ENCODE results near the gene PDIA5. TPM values are rescaled to one million over a fixed set of nuclear protein-coding genes. Genes with fewer than 3 reads are reported as not detected.

Gene PDIA5
- total RNA-seq, 1 experiment from 2014 or later: 24.3 TPM

- no peak overlapping the region for H3K4me3 Mint-ChIP-seq
- no peak overlapping the region for H2BK120ac ChIP-seq (ENCODE audit: low read depth, low read length, poor library complexity, severe bottlenecking)
- no peak for TF ChIP-seq CTCF (conservative IDR thresholded peaks at IDR 0.05)
- H2BK15ac ChIP-seq (ENCODE audit: low read depth, low read length): no peak overlapping the region
- no peaks in the 10 kb centered on the region for H3K9me3 Mint-ChIP-seq
- H4K91ac ChIP-seq (ENCODE audit: insufficient read length, low read depth, low read length): no peak overlapping the region
- no peak overlapping the region for H3K27ac Mint-ChIP-seq
- no peak overlapping the region for H2AFZ ChIP-seq (ENCODE audit: low read length)
- H3K27ac ChIP-seq (ENCODE audit: insufficient read length, low read depth, low read length): no peak overlapping the region
- H4K20me1 ChIP-seq (ENCODE audit: control insufficient read depth, insufficient read depth, insufficient read length): peaks cover 4% of the 10 kb centered on the region
- H3K18ac ChIP-seq (ENCODE audit: insufficient read length, low read depth, low read length): no peak overlapping the region
- no peak overlapping the region for H2BK20ac ChIP-seq (ENCODE audit: low read depth, low read length, poor library complexity, severe bottlenecking)
- no peak overlapping the region for H2BK12ac ChIP-seq (ENCODE audit: insufficient read length, low read depth, low read length)
- H3K79me1 ChIP-seq (ENCODE audit: insufficient read depth, low read depth, low read length, poor library complexity, severe bottlenecking): no peaks in the 10 kb centered on the region
- no peak overlapping the region for H3K23ac ChIP-seq (ENCODE audit: insufficient read length, low read depth, low read length)
- H3K4me1 ChIP-seq (ENCODE audit: insufficient read depth, low read length): peaks cover 6% of the 10 kb centered on the region; the same call in 1 of the 2 replicates
- H3K27me3 Mint-ChIP-seq (ENCODE audit: low read depth): no peaks in the 10 kb centered on the region
- H3K9ac ChIP-seq (ENCODE audit: extremely low read depth, insufficient read length, low read length): no peak overlapping the region
- no peak overlapping the region for H3K4me2 ChIP-seq (ENCODE audit: insufficient read depth, insufficient read length, low read length)
- H3K79me2 ChIP-seq (ENCODE audit: insufficient read depth, low read length): no peaks in the 10 kb centered on the region
- no peak overlapping the region for H3K56ac ChIP-seq (ENCODE audit: insufficient read length, low read depth, low read length)
- no peak overlapping the region for H3K14ac ChIP-seq (ENCODE audit: insufficient read depth, low read length)
- no peaks in the 10 kb centered on the region for H3K27me3 ChIP-seq (ENCODE audit: insufficient read depth, low read length)
- H3K23me2 ChIP-seq (ENCODE audit: insufficient read length, low read depth, low read length, poor library complexity, severe bottlenecking): no peaks in the 10 kb centered on the region
- H3K9me3 ChIP-seq (ENCODE audit: control insufficient read depth, low read depth, low read length): no peaks in the 10 kb centered on the region
- no peak overlapping the region for H3T11ph ChIP-seq (ENCODE audit: low read length)
- H4K5ac ChIP-seq (ENCODE audit: insufficient read length, low read depth, low read length): no peak overlapping the region
- no peak overlapping the region for H3K4ac ChIP-seq (ENCODE audit: low read depth, low read length)
- DNase-seq: no peak
- WGBS (ENCODE audit: extremely low coverage, insufficient read length, low lambda C conversion rate): no CpG with 5 or more reads among the region's 3 CpGs
- no peak overlapping the region for H4K8ac ChIP-seq (replicated peaks; ENCODE audit: insufficient read length, low read depth, low read length)
- H2BK5ac ChIP-seq (ENCODE audit: insufficient read length, low read length): no peak overlapping the region
- H3K36me3 Mint-ChIP-seq (ENCODE audit: insufficient read depth in 1 of 3, low read depth in 3 of 3): peaks cover 18 to 53% (median 43%) of the 10 kb centered on the region in 3 experiments; a peak in 6 of 7 replicates
- no peak overlapping the region for H2AK5ac ChIP-seq (ENCODE audit: insufficient read length, low read length)
- H3K4me1 Mint-ChIP-seq: peaks cover 10 to 11% of the 10 kb centered on the region in 2 experiments
Observed at GRCh38 chr3:123104550-123104949, 37.7 kb downstream of the PDIA5 start.

All from H9 (cell line).